NCI-H146 treated with DMSO at 0.1 percent for 48 hours (cell line): ENCODE measurements around the gene PDE10A.
"Not testable (repeated sequence)": the region's sequence is repeated elsewhere in the genome, so short reads cannot be mapped to it uniquely, and the experiment has no call there.

Source experiments
- DNase-seq: peaks from one replicate; lab custom pipeline; 2025; ENCODE audit not compliant: unreplicated experiment; lab: John Stamatoyannopoulos, UW

Gene PDE10A

GRCh38 chr6:165486183-165487137, 176.6 kb downstream of the PDE10A start:
- no peak for DNase-seq

- no peak for DNase-seq
These were observed 178.7 kb downstream of the PDE10A start for GRCh38 chr6:165484178-165484889.

- no peak for DNase-seq
These were observed 181.1 kb downstream of the PDE10A start for GRCh38 chr6:165481921-165482320.

- no peak for DNase-seq
These were observed 182.1 kb downstream of the PDE10A start for GRCh38 chr6:165480916-165481315.

- no peak for DNase-seq
These were observed 184.5 kb downstream of the PDE10A start for GRCh38 chr6:165478581-165478980.

GRCh38 chr6:165469483-165469882, 193.6 kb downstream of the PDE10A start:
- no peak for DNase-seq

GRCh38 chr6:165468340-165469235, 194.5 kb downstream of the PDE10A start:
- DNase-seq = no peak

GRCh38 chr6:165463499-165463898, 199.5 kb downstream of the PDE10A start:
- DNase-seq = not testable (repeated sequence)

GRCh38 chr6:165459605-165460301, 203.3 kb downstream of the PDE10A start:
- DNase-seq = not testable (repeated sequence)

GRCh38 chr6:165458134-165458533, 204.9 kb downstream of the PDE10A start:
- no peak for DNase-seq

GRCh38 chr6:165456286-165456685, 206.8 kb downstream of the PDE10A start:
- DNase-seq = no peak

GRCh38 chr6:165455488-165455887, 207.6 kb downstream of the PDE10A start:
- DNase-seq = no peak

- no peak for DNase-seq
These were observed 209.6 kb downstream of the PDE10A start for GRCh38 chr6:165453395-165453794.

- DNase-seq = no peak
These were observed 211.2 kb downstream of the PDE10A start for GRCh38 chr6:165451838-165452237.

- DNase-seq = no peak
These were observed 214.8 kb downstream of the PDE10A start for GRCh38 chr6:165448210-165448609.

GRCh38 chr6:165447141-165447540, 215.9 kb downstream of the PDE10A start:
- no peak for DNase-seq

GRCh38 chr6:165446331-165446730, 216.7 kb downstream of the PDE10A start:
- no peak for DNase-seq

- DNase-seq = no peak
These were observed 219.6 kb downstream of the PDE10A start for GRCh38 chr6:165443462-165443861.

- DNase-seq = no peak
These were observed 221.9 kb downstream of the PDE10A start for GRCh38 chr6:165441181-165441580.

- DNase-seq = no peak
These were observed 223.0 kb downstream of the PDE10A start for GRCh38 chr6:165439928-165440554.
